Naive B cell (primary cell): Measurements from ENCODE around the gene SH3RF1. TPM values are rescaled to one million over a fixed set of nuclear protein-coding genes. Genes with fewer than 3 reads are reported as not detected.

Source experiments
- ATAC-seq, 2 donors: fragments of 150-1000 bp; cut with Tn5 transposase; 2 replicates each; pipeline ENCODE4 v1.10.0; 2021; ENCODE audit warnings: low read depth in 2 of 2, mild to moderate bottlenecking in 2 of 2, moderate library complexity in 2 of 2
- DNase-seq: peaks from one replicate; pipeline ENCODE4 v3.0.0; 2022
- H3K27ac Mint-ChIP-seq, 6 donors: one replicate each; pipeline ENCODE4 v1.8.0; 2020 to 2022; ENCODE audit warnings: mild to moderate bottlenecking in 6 of 6, mixed read lengths in 6 of 6, moderate library complexity in 5 of 6, inconsistent platforms in 2 of 6
- H3K27me3 Mint-ChIP-seq, 3 donors: one replicate each; pipeline ENCODE4 v1.8.0; 2021 to 2022; ENCODE audit warnings: mixed read lengths in 3 of 3, mild to moderate bottlenecking in 1 of 3
- H3K36me3 Mint-ChIP-seq, 2 donors: one replicate each; pipeline ENCODE4 v1.8.0; 2020 to 2022; ENCODE audit warnings: mixed read lengths in 2 of 2, inconsistent platforms in 1 of 2, mild to moderate bottlenecking in 1 of 2
- H3K4me1 Mint-ChIP-seq, 3 donors: one replicate each; pipeline ENCODE4 v1.8.0; 2020 to 2022; ENCODE audit warnings: mixed read lengths in 3 of 3, inconsistent platforms in 1 of 3, mild to moderate bottlenecking in 1 of 3, moderate library complexity in 1 of 3
- H3K4me3 Mint-ChIP-seq, 8 donors: one replicate each; pipeline ENCODE4 v1.8.0; 2020 to 2022; ENCODE audit warnings: mild to moderate bottlenecking in 8 of 8, mixed read lengths in 8 of 8, moderate library complexity in 8 of 8, inconsistent platforms in 2 of 8
- H3K9me3 Mint-ChIP-seq, 7 donors: one replicate each; pipeline ENCODE4 v1.8.0; 2020 to 2022; ENCODE audit warnings: mixed read lengths in 7 of 7, mild to moderate bottlenecking in 5 of 7, inconsistent platforms in 2 of 7, moderate library complexity in 1 of 7
- polyA plus RNA-seq, 6 donors: library from polyadenylated mRNA; unstranded; fragments of 300-500 nt; fragmentation: Illumina TruSeq; gene quantifications; one replicate each; pipeline ENCODE4 v1.2.3, GENCODE V29; 2021; ENCODE audit warnings: low read depth in 6 of 6

Gene SH3RF1
- polyA plus RNA-seq, 6 donors from 2014 or later = 0.57 to 1.7 (median 1.1) TPM; not detected in 1

DNA sequence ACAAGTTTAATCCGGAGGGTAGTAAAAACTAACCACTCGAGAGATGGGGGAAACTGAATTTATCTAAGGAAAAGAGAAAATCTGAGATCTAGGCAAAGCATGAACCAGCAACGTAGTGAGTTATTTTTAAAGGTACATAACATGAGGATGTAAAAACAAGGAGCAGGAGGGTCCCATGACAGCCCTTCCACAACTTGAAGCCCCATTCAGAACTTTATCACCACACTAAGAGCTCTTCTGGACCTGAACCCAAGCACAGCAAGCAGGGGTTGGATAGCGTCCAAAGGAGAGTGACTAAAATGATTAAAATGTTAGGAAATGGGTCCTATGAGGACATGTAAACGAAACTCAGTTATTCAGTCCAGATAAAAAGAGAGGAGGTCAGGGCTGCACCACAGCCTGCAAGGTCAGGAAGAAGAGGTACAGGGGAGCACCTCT, 16.2 kb downstream of the SH3RF1 start:
- Mint-ChIP-seq H3K27ac (no peak overlapping the region), H3K4me3 (no peak overlapping the region)
- no peak for ATAC-seq

DNA sequence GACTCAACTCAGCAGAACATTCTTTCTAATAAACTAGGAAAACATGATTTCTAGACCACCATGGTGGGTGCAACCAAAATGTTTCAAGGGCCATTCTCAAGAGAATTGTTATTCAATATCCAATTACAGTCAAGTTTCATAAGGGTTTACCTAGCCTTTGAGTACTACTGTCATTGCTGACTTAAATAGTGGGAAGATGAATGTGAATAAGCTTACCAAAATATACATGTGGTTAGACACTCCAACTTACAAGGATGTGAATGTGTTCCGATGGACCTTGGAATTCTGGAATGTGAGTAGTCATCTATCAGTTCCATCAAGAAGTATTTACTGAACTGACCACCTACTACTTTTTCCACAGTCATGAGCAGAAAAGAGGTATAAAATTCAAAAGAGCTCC, 16.9 kb downstream of the SH3RF1 start:
- DNase-seq (no peak), ATAC-seq (no peak)
- H3K27me3 Mint-ChIP-seq = no peaks in the 10 kb centered on the region
- peaks cover 0 to 4% (median 0%) of the 10 kb centered on the region in 3 donors for H3K4me1 Mint-ChIP-seq
- H3K4me3 Mint-ChIP-seq = no peak overlapping the region
- H3K27ac Mint-ChIP-seq = no peak overlapping the region
- peaks cover 0 to 2% (median 0%) of the 10 kb centered on the region in 7 donors for H3K9me3 Mint-ChIP-seq
- H3K36me3 Mint-ChIP-seq = no peaks in the 10 kb centered on the region

More for the DNA sequence above, 16.2 kb downstream of the SH3RF1 start:
- Mint-ChIP-seq H3K27me3 (no peaks in the 10 kb centered on the region), H3K4me1 (peaks cover 0 to 4% (median 0%) of the 10 kb centered on the region in 3 donors), H3K9me3 (peaks cover 0 to 2% (median 0%) of the 10 kb centered on the region in 7 donors), H3K36me3 (no peaks in the 10 kb centered on the region)
- no peak for DNase-seq

DNA sequence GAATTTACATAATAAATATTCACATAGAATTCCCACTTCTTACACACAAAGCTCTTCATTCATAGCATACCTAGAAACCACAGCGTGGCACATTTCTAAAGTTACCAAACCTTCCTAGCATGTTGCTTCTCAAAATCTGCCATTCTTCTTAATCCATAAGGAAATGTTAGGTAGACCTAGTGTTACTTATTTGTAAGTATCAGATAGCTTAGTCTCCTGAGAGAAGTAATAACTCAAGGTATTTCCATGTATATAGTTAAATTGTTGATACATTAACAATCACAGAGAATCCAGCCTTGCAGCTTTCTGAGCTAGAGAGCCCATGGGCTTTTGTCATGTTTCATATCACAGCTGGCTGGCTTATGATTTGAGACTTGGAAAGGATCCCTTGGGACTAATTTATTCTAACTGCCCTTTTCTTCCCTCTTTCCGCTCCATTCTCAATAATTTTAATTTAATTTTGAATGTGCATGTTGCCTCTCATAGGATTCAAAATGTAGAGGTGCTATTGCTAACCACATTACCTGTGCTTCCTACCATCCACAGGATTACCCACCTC, 17.6 kb downstream of the SH3RF1 start:
- Mint-ChIP-seq H3K27me3 (no peaks in the 10 kb centered on the region), H3K4me3 (no peak overlapping the region), H3K27ac (no peak overlapping the region), H3K36me3 (no peaks in the 10 kb centered on the region), H3K4me1 (peaks cover 0 to 4% (median 0%) of the 10 kb centered on the region in 3 donors), H3K9me3 (peaks cover 0 to 2% (median 1%) of the 10 kb centered on the region in 7 donors)
- ATAC-seq (no peak), DNase-seq (no peak)

DNA sequence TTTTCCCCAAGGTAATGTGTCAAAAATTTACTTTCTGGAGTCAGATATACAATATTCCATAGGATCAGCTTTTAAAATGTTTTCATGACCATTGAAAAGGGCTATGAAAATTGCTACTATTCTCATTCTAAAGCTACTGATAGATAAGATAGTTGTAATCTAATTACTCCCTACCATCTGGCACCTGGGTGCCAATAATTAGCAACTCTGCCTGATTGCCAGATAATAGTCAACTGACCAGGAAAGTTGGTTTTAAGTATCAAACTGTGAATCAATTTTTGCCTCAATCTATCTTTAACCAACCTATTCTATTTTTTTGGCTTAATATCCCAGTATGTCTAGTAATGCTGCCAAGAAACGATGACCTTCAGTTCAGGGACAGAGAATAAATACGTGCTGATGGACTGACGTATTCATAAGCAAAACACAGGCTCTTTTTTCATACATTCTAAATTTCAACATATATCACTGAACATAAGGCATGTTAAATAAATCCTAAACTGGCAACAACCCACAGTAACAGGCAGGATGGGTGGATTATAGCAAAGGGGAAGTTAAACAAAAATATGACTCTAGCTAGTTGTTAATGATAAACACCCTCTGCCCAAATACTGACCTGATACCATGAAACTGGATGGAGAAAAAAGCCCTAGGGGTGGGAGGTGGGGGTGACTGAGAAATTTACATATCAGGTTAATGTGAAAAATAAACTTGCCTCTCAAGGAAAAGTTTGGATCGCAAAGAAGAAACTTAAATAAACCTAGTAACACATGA, 18.2 kb downstream of the SH3RF1 start:
- peaks cover 0 to 4% (median 0%) of the 10 kb centered on the region in 3 donors for H3K4me1 Mint-ChIP-seq
- H3K4me3 Mint-ChIP-seq = no peak overlapping the region
- DNase-seq (no peak), ATAC-seq (no peak)
- peaks cover 0 to 3% (median 2%) of the 10 kb centered on the region in 7 donors for H3K9me3 Mint-ChIP-seq
- H3K36me3 Mint-ChIP-seq = no peaks in the 10 kb centered on the region
- H3K27ac Mint-ChIP-seq = no peak overlapping the region
- H3K27me3 Mint-ChIP-seq = no peaks in the 10 kb centered on the region

DNA sequence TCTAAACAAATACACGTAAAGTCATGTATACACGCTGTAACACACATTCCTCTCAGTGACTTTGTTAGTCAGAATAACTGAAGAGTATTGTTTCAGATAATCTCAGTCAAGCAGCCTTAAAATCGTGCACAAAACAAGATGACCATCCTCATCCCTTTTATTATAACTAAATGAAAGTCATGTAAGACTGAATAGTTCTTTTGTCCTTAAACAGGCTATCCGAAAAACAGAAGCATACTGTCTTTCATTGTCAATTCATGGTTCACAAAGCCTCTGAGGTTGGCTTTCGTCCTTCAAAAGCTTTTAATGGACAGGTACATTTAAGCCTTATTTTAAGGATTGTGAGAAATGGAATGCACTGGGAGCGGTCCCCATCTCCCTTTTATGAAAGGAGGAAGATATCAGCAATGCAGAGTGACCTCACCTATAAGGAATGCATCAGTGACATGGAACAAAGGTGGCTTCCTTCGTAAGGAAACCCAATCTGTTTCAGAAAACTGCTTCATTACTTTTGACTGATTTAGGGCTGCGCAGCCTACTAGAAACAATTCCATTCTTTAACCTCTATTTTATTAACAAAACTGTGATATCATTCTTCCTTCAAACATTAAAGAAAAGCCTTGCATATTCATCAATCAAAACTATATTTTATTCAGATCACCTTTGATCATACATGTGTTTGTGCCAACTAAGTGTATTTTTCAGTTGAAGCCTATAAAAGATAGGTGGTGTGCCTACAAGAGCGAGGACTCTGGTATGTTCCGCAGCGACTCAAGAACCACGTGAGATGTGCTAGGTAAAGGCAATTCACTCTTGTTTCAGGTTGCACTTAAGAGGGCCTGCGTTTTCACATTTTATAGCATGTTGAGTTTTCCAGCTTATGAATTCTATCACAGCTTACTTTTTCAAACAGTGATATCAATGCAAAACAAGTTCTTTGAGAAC, 19.2 kb downstream of the SH3RF1 start:
- H3K36me3 Mint-ChIP-seq = no peaks in the 10 kb centered on the region
- H3K4me3 Mint-ChIP-seq = no peak overlapping the region
- peaks cover 0 to 3% (median 0%) of the 10 kb centered on the region in 7 donors for H3K9me3 Mint-ChIP-seq
- ATAC-seq (no peak), DNase-seq (no peak)
- no peak overlapping the region for H3K27ac Mint-ChIP-seq
- H3K27me3 Mint-ChIP-seq = no peaks in the 10 kb centered on the region
- peaks cover 0 to 4% (median 0%) of the 10 kb centered on the region in 3 donors for H3K4me1 Mint-ChIP-seq

DNA sequence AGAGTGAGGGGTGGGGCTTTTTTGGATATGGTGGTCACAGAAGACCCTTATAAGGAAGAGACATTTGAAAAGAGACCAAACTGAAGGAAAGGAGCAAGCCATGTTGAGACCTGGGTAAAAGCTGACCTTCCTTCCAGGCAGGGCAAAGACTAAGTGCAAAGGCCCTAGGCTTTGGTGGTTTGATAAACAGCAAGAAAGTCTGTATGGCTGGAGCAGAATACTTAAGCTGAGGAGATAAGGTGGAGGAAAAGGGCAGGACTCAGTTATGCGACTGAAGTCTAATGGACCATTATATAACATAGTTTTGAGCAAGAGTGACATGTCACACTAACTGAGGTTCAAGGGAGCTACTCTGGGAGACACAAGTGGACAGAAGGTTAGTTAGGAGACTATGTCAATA, 20.0 kb downstream of the SH3RF1 start:
- DNase-seq (no peak), ATAC-seq (no peak)
- peaks cover 0 to 3% (median 0%) of the 10 kb centered on the region in 7 donors for H3K9me3 Mint-ChIP-seq
- H3K27me3 Mint-ChIP-seq = no peaks in the 10 kb centered on the region
- H3K4me1 Mint-ChIP-seq = peaks cover 0 to 4% (median 0%) of the 10 kb centered on the region in 3 donors
- no peak overlapping the region for H3K4me3 Mint-ChIP-seq
- peak overlapping the region in 1 of 6 donors; percentile 6 for H3K27ac Mint-ChIP-seq
- H3K36me3 Mint-ChIP-seq = no peaks in the 10 kb centered on the region

DNA sequence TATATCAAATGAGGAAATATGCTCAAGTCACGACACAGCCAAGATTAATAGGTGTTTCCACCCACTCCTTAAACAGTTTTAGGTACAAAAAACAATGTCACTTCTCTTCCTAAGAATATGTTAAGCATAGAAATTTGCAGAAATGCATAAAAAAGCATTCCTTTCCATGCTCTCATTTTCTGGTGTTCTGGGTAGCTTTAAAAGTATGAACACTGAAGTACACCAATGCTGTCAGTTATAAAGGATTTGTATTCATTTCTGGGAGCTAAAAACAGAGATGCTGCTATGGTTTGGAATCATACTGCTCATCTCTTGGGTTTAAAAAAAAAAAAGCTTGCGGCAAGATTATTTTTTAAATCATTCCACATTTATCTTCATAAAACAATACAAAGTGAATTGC, 20.8 kb downstream of the SH3RF1 start:
- no peaks in the 10 kb centered on the region for H3K27me3 Mint-ChIP-seq
- no peak overlapping the region for H3K27ac Mint-ChIP-seq
- DNase-seq = no peak
- peaks cover 0 to 3% (median 0%) of the 10 kb centered on the region in 7 donors for H3K9me3 Mint-ChIP-seq
- peaks cover 0 to 4% (median 0%) of the 10 kb centered on the region in 3 donors for H3K4me1 Mint-ChIP-seq
- no peaks in the 10 kb centered on the region for H3K36me3 Mint-ChIP-seq
- no peak overlapping the region for H3K4me3 Mint-ChIP-seq
- no peak for ATAC-seq

DNA sequence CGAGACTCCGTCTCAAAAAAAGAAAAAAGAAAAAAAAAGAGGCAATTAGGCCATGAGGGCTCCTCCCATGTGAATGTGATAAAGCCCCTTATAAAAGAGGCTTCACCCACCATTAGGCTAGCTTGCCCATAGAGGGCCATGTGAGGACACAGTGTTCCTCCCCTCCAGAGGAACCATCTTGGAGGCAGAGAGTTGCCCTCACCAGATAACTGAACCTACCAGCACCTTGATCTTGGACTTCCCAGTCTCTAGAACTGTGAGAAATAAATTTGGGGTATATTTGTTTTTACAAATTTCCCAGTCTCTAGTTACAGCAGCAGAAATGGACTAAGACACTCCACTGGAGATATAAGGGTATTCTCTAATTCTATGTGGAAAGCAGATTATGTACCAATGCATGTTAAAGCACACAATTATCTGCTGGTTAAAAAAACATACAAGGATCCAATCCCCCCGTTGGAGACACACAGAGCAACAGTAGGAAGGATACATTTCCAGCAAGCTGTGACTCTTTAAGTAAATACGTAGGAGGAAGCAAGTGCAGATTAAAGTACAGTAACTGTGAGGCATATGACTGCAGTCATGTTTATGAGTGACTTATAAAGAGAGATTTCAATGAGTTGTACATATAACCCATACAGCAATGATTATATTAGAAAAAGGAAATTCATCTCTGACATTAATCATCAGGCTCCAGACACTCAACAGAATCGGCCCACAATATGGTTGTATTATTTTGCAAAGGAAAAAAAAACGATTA, 21.4 kb downstream of the SH3RF1 start:
- H3K27me3 Mint-ChIP-seq = no peaks in the 10 kb centered on the region
- no peak overlapping the region for H3K27ac Mint-ChIP-seq
- H3K4me3 Mint-ChIP-seq = no peak overlapping the region
- ATAC-seq (no peak), DNase-seq (no peak)
- H3K9me3 Mint-ChIP-seq = peaks cover 0 to 3% (median 0%) of the 10 kb centered on the region in 7 donors
- peaks cover 0 to 4% (median 0%) of the 10 kb centered on the region in 3 donors for H3K4me1 Mint-ChIP-seq
- H3K36me3 Mint-ChIP-seq = no peaks in the 10 kb centered on the region

DNA sequence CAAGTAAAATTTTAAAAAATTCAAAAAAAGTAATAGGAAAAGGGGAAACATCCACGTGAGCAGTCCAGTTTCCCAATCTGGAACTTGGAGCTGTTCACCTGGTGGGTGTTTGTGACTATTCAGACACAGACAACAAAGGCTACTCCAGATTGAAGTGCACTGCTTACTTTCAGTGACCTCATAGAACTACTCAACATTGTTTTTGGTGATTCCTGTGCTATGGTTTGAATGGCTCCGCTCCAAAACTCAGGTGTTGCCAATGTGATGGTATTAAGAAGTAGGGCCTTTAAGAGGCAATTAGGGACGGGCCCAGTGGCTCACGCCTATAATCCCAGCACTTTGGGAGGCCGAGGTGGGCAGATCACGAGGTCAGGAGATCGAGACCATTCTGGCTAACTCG, 22.1 kb downstream of the SH3RF1 start:
- no peaks in the 10 kb centered on the region for H3K36me3 Mint-ChIP-seq
- H3K4me1 Mint-ChIP-seq = peaks cover 0 to 4% (median 0%) of the 10 kb centered on the region in 3 donors
- H3K27me3 Mint-ChIP-seq = no peaks in the 10 kb centered on the region
- no peak overlapping the region for H3K27ac Mint-ChIP-seq
- peaks cover 0 to 5% (median 0%) of the 10 kb centered on the region in 7 donors for H3K9me3 Mint-ChIP-seq
- ATAC-seq (no peak), DNase-seq (no peak)
- H3K4me3 Mint-ChIP-seq = no peak overlapping the region

DNA sequence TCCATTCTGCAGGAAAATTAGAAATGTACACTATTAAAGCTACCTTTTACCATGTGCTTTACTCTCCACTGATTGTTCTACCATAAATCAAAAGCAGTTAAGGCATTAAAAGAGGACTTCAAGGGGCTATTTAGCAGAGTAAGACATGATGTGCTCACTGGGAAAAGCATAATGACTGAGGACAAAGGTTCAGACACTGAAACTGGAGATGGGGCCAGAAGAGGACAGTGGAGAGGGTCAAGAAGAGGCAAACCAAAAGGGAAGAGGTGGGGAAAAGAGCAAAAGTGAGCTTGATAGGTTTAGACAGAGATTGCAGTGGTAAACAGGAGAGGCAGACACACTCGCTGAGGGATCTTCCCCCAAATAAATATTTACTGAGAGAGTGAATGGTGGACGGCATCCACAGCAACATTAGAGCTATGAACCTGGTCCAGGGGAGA, 23.8 kb downstream of the SH3RF1 start:
- no peak for ATAC-seq
- Mint-ChIP-seq H3K27ac (peak overlapping the region in 1 of 6 donors; percentile 32), H3K27me3 (no peaks in the 10 kb centered on the region), H3K4me1 (peaks cover 0 to 4% (median 0%) of the 10 kb centered on the region in 3 donors), H3K4me3 (no peak overlapping the region), H3K9me3 (peaks cover 0 to 5% (median 0%) of the 10 kb centered on the region in 7 donors), H3K36me3 (no peaks in the 10 kb centered on the region)
- no peak for DNase-seq

DNA sequence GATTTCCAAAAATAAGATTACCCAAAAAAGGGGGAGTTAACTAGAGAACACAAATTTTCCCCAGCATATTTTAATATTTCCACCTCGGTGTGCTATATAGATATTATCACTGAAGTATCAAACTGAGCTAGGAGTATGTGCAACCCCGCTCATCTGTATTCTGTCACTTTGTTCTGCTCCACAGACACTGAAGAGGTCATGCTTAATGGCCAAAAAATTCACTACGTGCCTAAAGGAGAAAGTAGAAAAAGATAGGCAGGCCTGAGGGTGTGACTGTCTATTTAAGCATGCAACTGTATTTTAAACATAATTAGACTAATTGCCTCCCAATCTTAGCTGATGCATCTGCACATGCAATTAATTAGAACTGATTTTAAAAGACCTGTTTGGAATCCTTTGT, 24.5 kb downstream of the SH3RF1 start:
- no peak for ATAC-seq

DNA sequence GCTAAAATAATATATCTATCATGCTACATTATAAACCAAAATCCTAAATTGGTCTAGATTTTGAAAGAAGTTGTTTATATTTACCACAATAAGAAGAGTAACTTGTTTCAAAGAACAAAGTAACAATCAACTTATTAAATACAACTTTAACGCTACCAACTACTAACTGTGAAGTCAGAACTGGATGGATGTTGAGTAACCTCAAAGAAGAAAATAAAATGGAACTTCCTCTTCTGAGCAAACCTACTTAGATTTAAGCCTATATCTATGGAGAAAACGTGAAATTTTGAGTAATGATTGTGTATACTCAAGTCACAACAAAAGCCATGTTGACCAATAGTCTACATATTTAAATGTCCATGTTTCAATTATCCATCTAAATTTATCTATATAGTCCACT, 25.7 kb downstream of the SH3RF1 start:
- Mint-ChIP-seq H3K9me3 (peaks cover 0 to 5% (median 0%) of the 10 kb centered on the region in 7 donors), H3K36me3 (no peaks in the 10 kb centered on the region), H3K4me3 (no peak overlapping the region), H3K4me1 (peaks cover 0 to 2% (median 0%) of the 10 kb centered on the region in 3 donors), H3K27ac (no peak overlapping the region), H3K27me3 (no peaks in the 10 kb centered on the region)
- ATAC-seq = no peak
- DNase-seq = no peak

More for the DNA sequence above, 24.5 kb downstream of the SH3RF1 start:
- no peaks in the 10 kb centered on the region for H3K36me3 Mint-ChIP-seq
- no peaks in the 10 kb centered on the region for H3K27me3 Mint-ChIP-seq
- no peak overlapping the region for H3K4me3 Mint-ChIP-seq
- no peak for DNase-seq
- no peak overlapping the region for H3K27ac Mint-ChIP-seq
- peaks cover 0 to 5% (median 0%) of the 10 kb centered on the region in 7 donors for H3K9me3 Mint-ChIP-seq
- peaks cover 0 to 4% (median 0%) of the 10 kb centered on the region in 3 donors for H3K4me1 Mint-ChIP-seq
